Stomach smooth muscle (tissue), 2 donors: ENCODE results near the gene EWSR1.
"Not testable (repeated sequence)": the region's sequence is repeated elsewhere in the genome, so short reads cannot be mapped to it uniquely, and the experiment has no call there.

ENCODE experiments used
- H3K27ac ChIP-seq: one replicate; pipeline ENCODE4 v1.7.0; 2013; ENCODE audit warnings: mild to moderate bottlenecking, low read length, inconsistent platforms
- H3K27me3 ChIP-seq, 2 donors: one replicate each; pipeline ENCODE4 v1.7.0; 2013; ENCODE audit warnings: low read length in 2 of 2; ENCODE audit not compliant: insufficient read depth in 2 of 2, control insufficient read depth in 1 of 2
- H3K36me3 ChIP-seq, 2 donors: one replicate each; pipeline ENCODE4 v1.7.0; 2013; ENCODE audit warnings: low read length in 2 of 2; ENCODE audit not compliant: control insufficient read depth in 2 of 2, insufficient read depth in 2 of 2
- H3K4me1 ChIP-seq: one replicate; pipeline ENCODE4 v1.7.0; 2013; ENCODE audit warnings: low read length; ENCODE audit not compliant: control insufficient read depth, insufficient read depth
- H3K4me3 ChIP-seq, 2 donors: one replicate each; pipeline ENCODE4 v1.7.0; 2013; ENCODE audit warnings: low read length in 2 of 2
- H3K9ac ChIP-seq, 2 donors: one replicate each; pipeline ENCODE4 v1.7.0; 2013; ENCODE audit warnings: low read length in 2 of 2, mild to moderate bottlenecking in 1 of 2
- H3K9me3 ChIP-seq, 2 donors: one replicate each; pipeline ENCODE4 v1.7.0; 2013; ENCODE audit warnings: low read length in 2 of 2; ENCODE audit not compliant: control insufficient read depth in 2 of 2
- donor health status: healthy.
- donor health status: Pancreatic carcinoma.

EWSR1 gene

GRCh38 chr22:29230972-29231875, 36.8 kb upstream of the EWSR1 start:
- Histone ChIP-seq H3K27ac (no peak overlapping the region), H3K36me3 (no peaks in the 10 kb centered on the region), H3K9ac (no peak overlapping the region), H3K9me3 (no peaks in the 10 kb centered on the region), H3K4me3 (no peak overlapping the region), H3K4me1 (peaks cover 2% of the 10 kb centered on the region), H3K27me3 (no peaks in the 10 kb centered on the region)

- H3K9ac ChIP-seq: no peak overlapping the region
- H3K4me1 ChIP-seq: no peaks in the 10 kb centered on the region
- H3K36me3 ChIP-seq: no peaks in the 10 kb centered on the region
- H3K9me3 ChIP-seq: no peaks in the 10 kb centered on the region
- no peak overlapping the region for H3K4me3 ChIP-seq
- no peaks in the 10 kb centered on the region for H3K27me3 ChIP-seq
- H3K27ac ChIP-seq: no peak overlapping the region
These were observed 35.8 kb upstream of the EWSR1 start for GRCh38 chr22:29231971-29232959.

GRCh38 chr22:29233277-29233877, 34.7 kb upstream of the EWSR1 start:
- Histone ChIP-seq H3K27ac (no peak overlapping the region), H3K4me3 (no peak overlapping the region), H3K9me3 (no peaks in the 10 kb centered on the region), H3K9ac (no peak overlapping the region), H3K4me1 (no peaks in the 10 kb centered on the region), H3K36me3 (no peaks in the 10 kb centered on the region), H3K27me3 (no peaks in the 10 kb centered on the region)

- H3K9ac ChIP-seq, H3K36me3 ChIP-seq, H3K4me1 ChIP-seq, H3K4me3 ChIP-seq, H3K9me3 ChIP-seq, H3K27me3 ChIP-seq, H3K27ac ChIP-seq: not testable (repeated sequence)
These were observed 27.6 kb upstream of the EWSR1 start for GRCh38 chr22:29240481-29240880.

GRCh38 chr22:29243874-29244446, 24.1 kb upstream of the EWSR1 start:
- Histone ChIP-seq H3K9ac (no peak overlapping the region), H3K27me3 (no peaks in the 10 kb centered on the region), H3K9me3 (peaks cover 0 to 3% of the 10 kb centered on the region in 2 donors), H3K27ac (no peak overlapping the region), H3K4me3 (no peak overlapping the region), H3K36me3 (no peaks in the 10 kb centered on the region), H3K4me1 (no peaks in the 10 kb centered on the region)

GRCh38 chr22:29244785-29245625, 23.1 kb upstream of the EWSR1 start:
- Histone ChIP-seq H3K9me3 (peaks cover 0 to 3% of the 10 kb centered on the region in 2 donors), H3K27me3 (no peaks in the 10 kb centered on the region), H3K27ac (no peak overlapping the region), H3K4me3 (no peak overlapping the region), H3K9ac (no peak overlapping the region), H3K4me1 (no peaks in the 10 kb centered on the region), H3K36me3 (no peaks in the 10 kb centered on the region)

GRCh38 chr22:29245626-29246385, 22.3 kb upstream of the EWSR1 start:
- Histone ChIP-seq H3K36me3 (no peaks in the 10 kb centered on the region), H3K27ac (no peak overlapping the region), H3K4me3 (no peak overlapping the region)

GRCh38 chr22:29247891-29248290, 20.2 kb upstream of the EWSR1 start:
- H3K9ac ChIP-seq, H3K27ac ChIP-seq, H3K4me1 ChIP-seq, H3K9me3 ChIP-seq, H3K36me3 ChIP-seq, H3K27me3 ChIP-seq, H3K4me3 ChIP-seq: not testable (repeated sequence)

More at GRCh38 chr22:29245626-29246385, 22.3 kb upstream of the EWSR1 start:
- H3K4me1 ChIP-seq: no peaks in the 10 kb centered on the region
- H3K9ac ChIP-seq: no peak overlapping the region
- no peaks in the 10 kb centered on the region for H3K27me3 ChIP-seq
- H3K9me3 ChIP-seq: peaks cover 0 to 3% of the 10 kb centered on the region in 2 donors

GRCh38 chr22:29251265-29251664, 16.8 kb upstream of the EWSR1 start:
- H3K9ac ChIP-seq: no peak overlapping the region
- no peaks in the 10 kb centered on the region for H3K36me3 ChIP-seq
- H3K27me3 ChIP-seq: no peaks in the 10 kb centered on the region
- no peaks in the 10 kb centered on the region for H3K9me3 ChIP-seq
- no peaks in the 10 kb centered on the region for H3K4me1 ChIP-seq
- H3K27ac ChIP-seq: no peak overlapping the region
- no peak overlapping the region for H3K4me3 ChIP-seq
